B cell (primary cell): ENCODE results near the gene DNM2. TPM values are rescaled to one million over a fixed set of nuclear protein-coding genes. Genes with fewer than 3 reads are reported as not detected.

Experiments
- ATAC-seq: fragments of 200-7000 bp; cut with Tn5 transposase; one replicate; pipeline ENCODE4 v1.10.0; 2021; ENCODE audit warnings: low read depth, mild to moderate bottlenecking, moderate number of reproducible peaks, moderate library complexity
- CTCF ChIA-PET: fragments of 350-600 bp; sonication (Branson Sonifier 250); formaldehyde crosslinking; loops from one replicate; lab custom pipeline; 2021; ENCODE audit warnings: antibody characterized with exemption, inconsistent platforms; lab: Charles Lee
- POLR2A ChIA-PET: fragments of 350-600 bp; sonication (Branson Sonifier 250); formaldehyde crosslinking; loops from one replicate; lab custom pipeline; 2021; ENCODE audit warnings: antibody characterized with exemption; lab: Charles Lee
- DNase-seq: peaks from one replicate; pipeline ENCODE4 v3.0.0; 2013
- H2AFZ ChIP-seq: 2 replicates; pipeline ENCODE4 v1.6.1; 2012; ENCODE audit warnings: mild to moderate bottlenecking, low read depth, low read length; ENCODE audit not compliant: insufficient read depth, poor library complexity, severe bottlenecking
- H3K27ac ChIP-seq, 2 donors: 1 replicate in 1 of 2; 2 replicates in 1 of 2; pipeline ENCODE4 v1.5.1; 2012 to 2013; ENCODE audit warnings: low read length in 2 of 2, mild to moderate bottlenecking in 2 of 2, moderate library complexity in 1 of 2
- H3K27me3 ChIP-seq, 4 experiments: fragments of 200-600 bp in 1 of 4; sonication (generic) in 1 of 4; replicated peaks in 1 of 4; 1 replicate in 2 of 4; 2 replicates in 2 of 4; pipeline versions ENCODE4 v1.6.1 to v1.7.0; 2013 to 2016; ENCODE audit warnings: low read length in 3 of 4, mild to moderate bottlenecking in 2 of 4, mixed read lengths in 1 of 4, moderate library complexity in 1 of 4; ENCODE audit not compliant: insufficient read depth in 4 of 4, control insufficient read depth in 3 of 4; ENCODE audit errors: control extremely low read depth in 1 of 4
- H3K36me3 ChIP-seq, 2 experiments: replicated peaks in 1 of 2; 1 replicate in 1 of 2; 2 replicates in 1 of 2; pipeline versions ENCODE4 v1.6.1 to v1.7.1; 2013; ENCODE audit warnings: low read length in 1 of 2; ENCODE audit not compliant: insufficient read depth in 2 of 2, control insufficient read depth in 1 of 2; ENCODE audit errors: control extremely low read depth in 1 of 2, extremely low read depth in 1 of 2
- H3K4me1 ChIP-seq, 2 donors: fragments of 200-600 bp in 1 of 2; sonication (generic) in 1 of 2; 1 replicate in 1 of 2; 2 replicates in 1 of 2; pipeline versions ENCODE4 v1.5.1 to v1.6.1; 2013 to 2017; ENCODE audit warnings: low read length in 2 of 2; ENCODE audit not compliant: control insufficient read depth in 2 of 2, insufficient read depth in 2 of 2
- H3K4me2 ChIP-seq: replicated peaks from 2 replicates; pipeline ENCODE3; 2012; ENCODE audit warnings: mild to moderate bottlenecking, low read depth, low read length; ENCODE audit not compliant: poor library complexity, severe bottlenecking
- H3K4me3 ChIP-seq, 5 experiments: fragments of 200-600 bp in 1 of 5; sonication (generic) in 1 of 5; 1 replicate in 3 of 5; 2 replicates in 2 of 5; pipeline versions ENCODE4 v1.5.1 to v1.7.0; 2011 to 2016; ENCODE audit warnings: low read length in 4 of 5, mild to moderate bottlenecking in 4 of 5, low read depth in 2 of 5, control low read depth in 1 of 5, moderate library complexity in 1 of 5; ENCODE audit not compliant: insufficient read depth in 1 of 5; ENCODE audit errors: control extremely low read depth in 1 of 5, extremely low read depth in 1 of 5
- H3K79me2 ChIP-seq: fragments of 200-600 bp; sonication (generic); one replicate; pipeline ENCODE4 v1.6.0; 2016; ENCODE audit warnings: low read length; ENCODE audit not compliant: control insufficient read depth, insufficient read depth
- H3K9ac ChIP-seq: fragments of 200-600 bp; sonication (generic); 2 replicates; pipeline ENCODE4 v1.6.1; 2017; ENCODE audit warnings: mild to moderate bottlenecking, low read length, moderate library complexity
- H3K9me3 ChIP-seq, 3 donors: one replicate each; pipeline versions ENCODE4 v1.6.1 to v1.7.1; 2013; ENCODE audit warnings: low read length in 2 of 3; ENCODE audit not compliant: control insufficient read depth in 2 of 3, insufficient read depth in 1 of 3; ENCODE audit errors: control extremely low read depth in 1 of 3
- H4K20me1 ChIP-seq: 2 replicates; pipeline ENCODE4 v1.6.0; 2012; ENCODE audit warnings: mild to moderate bottlenecking, low read length; ENCODE audit not compliant: insufficient read depth, control insufficient read depth, poor library complexity, severe bottlenecking
- H3K27ac Mint-ChIP-seq: one replicate; pipeline ENCODE4 v1.8.0; 2021; ENCODE audit warnings: mixed read lengths
- H3K27me3 Mint-ChIP-seq: one replicate; pipeline ENCODE4 v1.8.0; 2021; ENCODE audit warnings: mixed read lengths
- H3K4me1 Mint-ChIP-seq: one replicate; pipeline ENCODE4 v1.8.0; 2021; ENCODE audit warnings: mixed read lengths
- H3K4me3 Mint-ChIP-seq: one replicate; pipeline ENCODE4 v1.8.0; 2021; ENCODE audit warnings: mixed read lengths
- H3K9me3 Mint-ChIP-seq: one replicate; pipeline ENCODE4 v1.8.0; 2022; ENCODE audit warnings: mixed read lengths; ENCODE audit not compliant: insufficient read depth
- EZH2 ChIP-seq: IDR thresholded peaks from 2 replicates; pipeline ENCODE4 v1.6.1; 2012; ENCODE audit warnings: borderline replicate concordance, low read depth, mild to moderate bottlenecking, moderate library complexity, low read length; ENCODE audit not compliant: insufficient read depth, poor library complexity, severe bottlenecking
- WGBS: methylation state at CpG from one replicate; pipeline ENCODE4 v1.1.5; 2013; ENCODE audit warnings: missing lambda C conversion rate; ENCODE audit not compliant: insufficient coverage; 5-methylcytosine and 5-hydroxymethylcytosine counted together
- intact Hi-C: fragments of 100-400 bp; cut with micrococcal nuclease; formaldehyde crosslinking; loops from one replicate; pipeline ENCODE4 v1.10.0; 2022
- polyA plus RNA-seq: library from polyadenylated mRNA; depleted of rRNA; stranded (reverse); fragments of >200 nt; gene quantifications from 2 replicates; pipeline ENCODE4 v1.2.3, GENCODE V29; 2012
- total RNA-seq, 2 donors: library from RNA; stranded (reverse); fragments of 120-200 nt in 1 of 2; gene quantifications; 1 replicate in 1 of 2; 2 replicates in 1 of 2; pipeline versions ENCODE4 v1.2.3 to v1.2.4, GENCODE V29; 2013 to 2022
- TF ChIP-seq, protein P1 (sequence below): fragments of 200-600 bp; IDR thresholded peaks from one replicate; pipeline ENCODE4 v1.8.0; 2022; ENCODE audit warnings: antibody characterized with exemption, mild to moderate bottlenecking

The DNM2 gene
- total and polyA plus RNA-seq, 2 donors (not counting 1 experiment from before 2014, with no cell fraction given) = 163 to 353 TPM

DNA sequence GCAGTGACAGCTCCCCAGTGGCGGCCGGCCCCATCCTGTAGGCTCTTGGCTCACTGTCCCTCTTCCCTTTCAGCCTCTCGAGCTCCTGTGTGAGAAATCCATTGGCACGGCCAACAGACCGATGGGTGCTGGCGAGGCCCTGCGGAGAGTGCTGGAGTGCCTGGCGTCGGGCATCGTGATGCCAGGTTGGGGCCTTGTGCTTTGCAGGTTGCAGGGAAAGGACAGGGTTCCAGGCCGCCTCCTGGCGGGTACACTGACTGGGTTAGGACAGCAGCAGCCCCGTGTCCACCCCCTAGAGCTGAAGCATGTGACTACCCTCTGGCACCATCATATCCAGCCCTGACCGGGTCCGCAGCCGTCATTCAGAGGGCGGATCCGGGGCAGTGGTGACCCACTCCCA is 38.1 kb upstream of the DNM2 start:
- POLR2A ChIA-PET = no interaction called here
- intact Hi-C loops = no loop called here
- no peaks in the 10 kb centered on the region for H3K4me1 ChIP-seq
- H3K9me3 ChIP-seq = no peaks in the 10 kb centered on the region
- H3K27me3 ChIP-seq = no peaks in the 10 kb centered on the region
- H3K4me3 Mint-ChIP-seq = no peak overlapping the region
- H3K9ac ChIP-seq = no peak overlapping the region
- TF ChIP-seq, protein P1, sequence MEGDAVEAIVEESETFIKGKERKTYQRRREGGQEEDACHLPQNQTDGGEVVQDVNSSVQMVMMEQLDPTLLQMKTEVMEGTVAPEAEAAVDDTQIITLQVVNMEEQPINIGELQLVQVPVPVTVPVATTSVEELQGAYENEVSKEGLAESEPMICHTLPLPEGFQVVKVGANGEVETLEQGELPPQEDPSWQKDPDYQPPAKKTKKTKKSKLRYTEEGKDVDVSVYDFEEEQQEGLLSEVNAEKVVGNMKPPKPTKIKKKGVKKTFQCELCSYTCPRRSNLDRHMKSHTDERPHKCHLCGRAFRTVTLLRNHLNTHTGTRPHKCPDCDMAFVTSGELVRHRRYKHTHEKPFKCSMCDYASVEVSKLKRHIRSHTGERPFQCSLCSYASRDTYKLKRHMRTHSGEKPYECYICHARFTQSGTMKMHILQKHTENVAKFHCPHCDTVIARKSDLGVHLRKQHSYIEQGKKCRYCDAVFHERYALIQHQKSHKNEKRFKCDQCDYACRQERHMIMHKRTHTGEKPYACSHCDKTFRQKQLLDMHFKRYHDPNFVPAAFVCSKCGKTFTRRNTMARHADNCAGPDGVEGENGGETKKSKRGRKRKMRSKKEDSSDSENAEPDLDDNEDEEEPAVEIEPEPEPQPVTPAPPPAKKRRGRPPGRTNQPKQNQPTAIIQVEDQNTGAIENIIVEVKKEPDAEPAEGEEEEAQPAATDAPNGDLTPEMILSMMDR = no peak
- no peak for TF ChIP-seq EZH2
- CTCF ChIA-PET = interaction anchor here (0.6 to 1.6 kb wide), 4 partner anchors 18 to 446 kb away, joined by 3 to 4 read pairs (median 4); no protein-coding TSS in a partner anchor
- H3K27me3 Mint-ChIP-seq = no peaks in the 10 kb centered on the region
- no peak overlapping the region for H3K27ac Mint-ChIP-seq
- H3K36me3 ChIP-seq = peaks cover 4 to 92% of the 10 kb centered on the region in 2 experiments
- H3K9me3 Mint-ChIP-seq = no peaks in the 10 kb centered on the region
- peaks cover 89% of the 10 kb centered on the region for H4K20me1 ChIP-seq
- no peak overlapping the region for H3K27ac ChIP-seq
- DNase-seq (no peak), ATAC-seq (no peak)
- H3K4me2 ChIP-seq = no peak overlapping the region
- WGBS = 95% methylated on average over 17 of the region's 18 CpGs
- H3K4me3 ChIP-seq = no peak overlapping the region
- no peak overlapping the region for H2AFZ ChIP-seq
- no peaks in the 10 kb centered on the region for H3K4me1 Mint-ChIP-seq
- peaks cover 77% of the 10 kb centered on the region for H3K79me2 ChIP-seq

DNA sequence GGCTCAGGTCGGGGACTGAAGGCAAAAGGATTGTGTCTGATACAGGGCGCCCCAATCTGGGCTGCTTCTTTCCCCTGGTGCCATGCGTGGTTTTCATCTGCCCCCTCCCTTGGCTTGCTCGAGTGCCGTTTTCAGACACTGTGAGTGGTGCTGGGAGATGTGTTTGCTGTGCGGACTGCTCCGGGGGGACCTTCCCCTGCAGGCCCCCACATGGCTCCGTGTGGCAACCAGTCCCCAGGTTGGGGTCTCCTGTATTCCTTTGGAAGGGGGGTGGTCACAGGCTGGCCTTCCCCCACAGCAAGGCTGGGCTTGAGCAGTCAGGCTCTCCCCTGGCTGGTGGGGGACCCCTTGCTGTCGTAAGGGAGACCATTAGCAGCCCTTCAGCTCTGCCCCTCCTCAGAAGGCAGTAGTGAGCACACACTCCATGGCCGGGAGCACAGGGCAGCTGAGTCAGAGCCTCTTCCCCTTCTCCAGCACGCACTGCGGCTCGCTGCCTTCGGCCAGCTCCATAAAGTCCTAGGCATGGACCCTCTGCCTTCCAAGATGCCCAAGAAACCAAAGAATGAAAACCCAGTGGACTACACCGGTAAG is 37.2 kb upstream of the DNM2 start:
- Histone ChIP-seq H3K79me2 (peaks cover 72% of the 10 kb centered on the region), H3K27me3 (no peaks in the 10 kb centered on the region), H3K4me3 (no peak overlapping the region), H3K9ac (no peak overlapping the region), H2AFZ (no peak overlapping the region), H3K4me2 (no peak overlapping the region), H3K36me3 (peaks cover 3 to 88% of the 10 kb centered on the region in 2 experiments), H3K9me3 (no peaks in the 10 kb centered on the region), H4K20me1 (peaks cover 83% of the 10 kb centered on the region), H3K27ac (no peak overlapping the region), H3K4me1 (no peaks in the 10 kb centered on the region)
- Mint-ChIP-seq H3K4me1 (no peaks in the 10 kb centered on the region), H3K4me3 (no peak overlapping the region), H3K9me3 (no peaks in the 10 kb centered on the region), H3K27me3 (no peaks in the 10 kb centered on the region), H3K27ac (no peak overlapping the region)
- TF ChIP-seq EZH2 = no peak
- TF ChIP-seq, protein P1 = no peak
- POLR2A ChIA-PET = no interaction called here
- no peak for ATAC-seq
- DNase-seq = no peak
- 95% methylated on average over 12 of the region's 15 CpGs for WGBS
- CTCF ChIA-PET = interaction anchor here (0.6 to 1.6 kb wide), 3 partner anchors 17 to 174 kb away, joined by 3 to 4 read pairs (median 3); no protein-coding TSS in a partner anchor
- intact Hi-C loops = no loop called here
